GM20000 (cell line): Measurements from ENCODE around the gene CRYGN.

Source experiments
- DNase-seq: peaks from one replicate; pipeline ENCODE4 v3.0.0; 2012; ENCODE audit warnings: low spot score
- TF ChIP-seq, protein P1 (sequence below): IDR thresholded peaks from 2 replicates; pipeline ENCODE4 v1.5.1; 2012; ENCODE audit warnings: mild to moderate bottlenecking, control low read depth; ENCODE audit errors: extremely low read depth, missing control alignments

CRYGN gene

DNA sequence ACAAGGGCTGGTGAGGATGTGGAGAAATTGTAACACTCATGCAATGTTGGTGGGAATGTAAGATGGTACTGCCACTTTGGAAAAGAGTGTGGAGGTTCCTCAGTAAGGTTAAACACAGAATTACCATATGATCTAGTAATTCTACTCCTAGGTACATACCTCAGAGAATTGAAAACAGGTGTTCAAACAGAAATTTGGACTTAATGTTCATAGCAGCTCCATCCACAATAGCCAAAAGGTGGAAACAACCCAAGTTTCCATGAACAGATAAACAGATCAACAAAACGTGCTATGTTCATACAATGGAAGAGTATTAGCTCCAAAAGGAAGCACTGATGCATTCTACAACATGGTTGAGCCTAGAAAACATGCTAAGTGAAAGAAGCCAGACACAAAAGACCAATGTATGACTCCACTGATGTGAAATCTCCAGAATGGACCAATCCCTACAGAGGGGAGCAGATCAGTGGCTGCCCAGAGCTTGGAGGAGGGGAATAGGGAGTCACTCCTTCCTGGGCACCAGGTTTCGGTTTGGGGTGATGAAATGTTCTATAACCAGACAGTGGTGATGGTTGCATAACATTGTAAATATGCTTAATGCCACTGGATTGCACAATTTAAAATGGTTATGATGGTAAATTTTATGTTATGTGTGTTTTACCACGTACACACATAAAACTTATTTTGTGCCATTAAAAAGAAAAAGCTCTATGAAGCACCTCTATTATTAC is 24.4 kb downstream of the CRYGN start:
- no peak for DNase-seq
- TF ChIP-seq, protein P1, sequence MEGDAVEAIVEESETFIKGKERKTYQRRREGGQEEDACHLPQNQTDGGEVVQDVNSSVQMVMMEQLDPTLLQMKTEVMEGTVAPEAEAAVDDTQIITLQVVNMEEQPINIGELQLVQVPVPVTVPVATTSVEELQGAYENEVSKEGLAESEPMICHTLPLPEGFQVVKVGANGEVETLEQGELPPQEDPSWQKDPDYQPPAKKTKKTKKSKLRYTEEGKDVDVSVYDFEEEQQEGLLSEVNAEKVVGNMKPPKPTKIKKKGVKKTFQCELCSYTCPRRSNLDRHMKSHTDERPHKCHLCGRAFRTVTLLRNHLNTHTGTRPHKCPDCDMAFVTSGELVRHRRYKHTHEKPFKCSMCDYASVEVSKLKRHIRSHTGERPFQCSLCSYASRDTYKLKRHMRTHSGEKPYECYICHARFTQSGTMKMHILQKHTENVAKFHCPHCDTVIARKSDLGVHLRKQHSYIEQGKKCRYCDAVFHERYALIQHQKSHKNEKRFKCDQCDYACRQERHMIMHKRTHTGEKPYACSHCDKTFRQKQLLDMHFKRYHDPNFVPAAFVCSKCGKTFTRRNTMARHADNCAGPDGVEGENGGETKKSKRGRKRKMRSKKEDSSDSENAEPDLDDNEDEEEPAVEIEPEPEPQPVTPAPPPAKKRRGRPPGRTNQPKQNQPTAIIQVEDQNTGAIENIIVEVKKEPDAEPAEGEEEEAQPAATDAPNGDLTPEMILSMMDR: no peak

DNA sequence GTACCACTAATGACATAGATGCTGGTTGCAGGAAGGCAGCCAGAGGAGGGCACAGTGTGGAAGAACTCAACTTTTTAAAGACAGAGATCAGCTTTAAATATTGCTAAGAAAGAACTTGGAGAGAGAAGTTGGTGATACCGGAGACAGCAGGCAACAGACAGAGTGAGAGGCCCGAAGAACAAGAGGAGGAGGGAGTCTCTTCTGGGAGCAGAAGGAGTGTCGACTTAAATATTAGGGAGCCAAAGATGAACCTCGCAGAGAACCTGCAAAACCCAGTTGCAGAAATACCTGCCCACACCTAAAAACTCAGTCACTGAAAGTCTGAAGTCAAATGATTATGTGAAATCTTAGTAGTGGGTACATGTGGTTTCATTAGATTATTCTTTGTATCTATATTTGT is 26.7 kb downstream of the CRYGN start:
- no peak for DNase-seq
- TF ChIP-seq, protein P1: no peak

DNA sequence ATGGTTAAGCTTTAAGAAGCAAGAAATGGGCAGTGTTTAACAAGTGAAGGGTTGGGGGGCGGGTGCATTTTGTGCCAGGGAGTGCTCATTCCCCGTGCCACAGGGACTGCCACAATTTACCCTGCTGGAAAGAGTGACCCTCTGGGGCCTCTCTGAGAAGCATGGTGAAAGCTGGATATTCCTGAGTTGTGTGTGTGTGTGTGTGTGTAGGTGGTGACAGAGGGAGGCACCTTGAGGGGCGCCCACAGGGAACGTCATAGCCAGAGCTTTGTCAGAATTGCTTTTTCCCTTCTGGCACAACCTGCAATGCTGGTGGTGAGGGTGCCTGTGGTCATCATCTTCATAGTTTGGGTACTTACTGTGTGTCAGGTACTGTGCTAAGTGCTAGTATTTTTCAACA is 27.6 kb downstream of the CRYGN start:
- DNase-seq: no peak
- TF ChIP-seq, protein P1: no peak

DNA sequence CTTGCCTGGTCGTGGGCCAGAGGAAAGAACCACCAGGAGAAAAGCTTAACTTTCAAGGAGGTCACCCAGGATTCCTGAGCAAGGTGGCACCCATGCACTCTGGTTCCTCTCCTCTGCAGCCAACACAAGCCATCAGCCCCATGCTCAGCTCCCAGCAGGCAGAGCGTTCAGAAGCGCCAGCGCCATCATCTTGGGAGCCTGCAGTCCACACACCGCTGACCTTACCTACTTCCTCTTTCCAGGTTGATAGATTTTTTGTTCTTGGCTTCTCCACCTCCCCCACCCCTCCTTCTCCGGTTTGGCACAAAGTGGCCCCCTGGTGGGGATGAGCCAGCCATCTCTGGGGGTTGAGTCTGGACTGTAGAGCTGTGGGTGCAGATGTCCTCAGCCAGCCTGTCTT is 28.4 kb downstream of the CRYGN start:
- no peak for DNase-seq
- TF ChIP-seq, protein P1: no peak

DNA sequence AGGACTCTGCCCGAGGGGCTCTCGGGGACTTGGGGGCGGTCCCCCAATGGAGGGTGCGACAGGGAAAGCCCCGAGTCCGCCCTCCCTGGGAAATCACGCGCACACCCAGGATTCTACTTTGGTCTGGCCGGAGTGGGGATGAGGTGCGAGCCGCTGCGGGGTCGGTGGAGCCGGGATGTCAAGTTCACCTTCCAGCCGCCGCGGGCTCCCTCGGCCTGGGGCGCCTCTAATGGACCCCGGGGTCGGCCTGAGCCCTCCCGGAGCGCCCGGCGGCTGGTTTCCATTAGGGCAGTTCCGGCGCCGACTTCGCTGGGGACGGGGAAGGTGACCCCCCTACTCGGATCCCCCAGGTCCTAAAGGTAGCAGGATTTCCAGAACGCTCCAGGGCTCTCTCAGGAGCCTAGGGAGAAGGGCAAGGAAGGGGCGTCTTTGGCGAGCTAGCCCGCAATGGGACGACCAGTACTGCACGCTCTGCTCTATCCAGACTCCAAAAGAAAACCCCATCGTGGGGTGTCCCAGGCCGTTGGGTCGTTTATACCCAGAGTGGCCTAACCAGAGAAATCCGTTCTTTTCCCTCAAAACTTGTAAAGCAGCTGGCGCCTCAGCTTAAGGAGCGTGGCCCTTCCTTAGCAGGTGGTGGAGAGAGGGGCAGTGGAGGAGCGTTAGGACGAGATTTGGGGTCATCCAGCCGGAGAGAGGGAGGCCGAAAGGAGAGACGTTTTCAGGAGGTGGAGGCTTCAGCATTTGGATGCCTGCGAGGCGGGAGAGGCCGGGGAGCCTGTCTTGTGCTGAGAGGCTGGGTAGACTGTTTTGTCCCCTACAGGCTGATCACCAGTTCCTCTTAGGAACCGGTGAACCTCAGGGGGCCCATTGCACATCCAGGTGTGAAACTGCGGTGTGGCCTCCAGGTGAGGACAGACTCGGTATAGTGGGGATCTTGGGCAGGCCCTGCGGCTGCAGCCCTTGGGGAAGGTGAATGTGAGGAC is 29.2 kb downstream of the CRYGN start:
- TF ChIP-seq, protein P1: no peak
- DNase-seq: no peak

DNA sequence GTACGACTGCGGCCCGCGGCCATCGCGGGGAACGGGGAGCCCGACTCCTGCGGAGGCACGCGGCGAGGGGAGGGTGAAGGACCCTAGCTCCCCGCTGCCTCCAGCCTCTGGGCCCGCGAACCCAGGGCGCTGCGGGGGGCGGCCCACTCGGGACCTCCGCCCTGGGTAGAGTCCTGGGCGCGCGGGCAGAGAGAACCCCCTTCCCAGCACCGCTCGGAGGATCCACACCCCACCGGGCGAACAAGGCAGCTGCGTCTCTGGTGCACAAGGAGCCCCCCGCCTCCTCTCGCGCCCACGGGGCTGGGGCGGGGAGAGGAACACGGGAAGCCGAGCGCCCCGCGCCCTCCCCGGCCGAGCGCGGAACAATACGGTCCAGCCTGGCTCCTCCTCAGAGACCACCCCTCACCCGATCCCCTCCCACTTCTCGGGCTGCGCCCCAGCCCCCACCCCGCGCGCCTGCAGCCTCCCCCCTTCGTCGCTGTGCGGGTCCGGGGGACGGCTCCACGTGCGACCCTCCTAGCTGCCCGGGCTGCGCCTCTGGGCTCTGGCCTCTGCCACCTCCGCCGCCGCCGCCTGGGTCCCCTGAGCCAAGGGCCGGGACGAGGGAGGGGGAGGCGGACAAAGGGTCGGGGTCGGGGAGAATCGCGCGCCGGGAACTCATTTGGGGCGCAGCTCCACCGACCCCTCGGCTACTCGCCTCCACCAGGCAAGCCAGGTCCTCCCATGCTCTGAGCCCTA is 30.1 kb downstream of the CRYGN start, which contains the start of gene WDR86:
WDR86 (minus strand) TSS at position 372 of the 738 bp plus-strand sequence. CDS start 449 bp downstream, outside the sequence.
- no peak for DNase-seq
- TF ChIP-seq, protein P1: no peak
